Measurements from ENCODE around the gene HAVCR2. TPM values are rescaled to one million over a fixed set of nuclear protein-coding genes. Genes with fewer than 3 reads are reported as not detected.

Gene HAVCR2
- total RNA-seq, 4 donors from 2014 or later: 4.1 to 12.8 (median 5.8) TPM

- no peaks in the 10 kb centered on the region for H3K36me3 ChIP-seq
- no peak overlapping the region for H3K4me3 ChIP-seq
- intact Hi-C loops (cut with DNase I): no loop called here
- H3K27me3 ChIP-seq: no peaks in the 10 kb centered on the region
- no peaks in the 10 kb centered on the region for H3K4me1 ChIP-seq
- WGBS: 66% methylated on average over 3 of the region's 3 CpGs
- no peak for DNase-seq (ENCODE audit: extremely low spot score)
- no peak overlapping the region for H3K27ac ChIP-seq (replicated peaks in 1 of 4)
- TF ChIP-seq, protein P1, sequence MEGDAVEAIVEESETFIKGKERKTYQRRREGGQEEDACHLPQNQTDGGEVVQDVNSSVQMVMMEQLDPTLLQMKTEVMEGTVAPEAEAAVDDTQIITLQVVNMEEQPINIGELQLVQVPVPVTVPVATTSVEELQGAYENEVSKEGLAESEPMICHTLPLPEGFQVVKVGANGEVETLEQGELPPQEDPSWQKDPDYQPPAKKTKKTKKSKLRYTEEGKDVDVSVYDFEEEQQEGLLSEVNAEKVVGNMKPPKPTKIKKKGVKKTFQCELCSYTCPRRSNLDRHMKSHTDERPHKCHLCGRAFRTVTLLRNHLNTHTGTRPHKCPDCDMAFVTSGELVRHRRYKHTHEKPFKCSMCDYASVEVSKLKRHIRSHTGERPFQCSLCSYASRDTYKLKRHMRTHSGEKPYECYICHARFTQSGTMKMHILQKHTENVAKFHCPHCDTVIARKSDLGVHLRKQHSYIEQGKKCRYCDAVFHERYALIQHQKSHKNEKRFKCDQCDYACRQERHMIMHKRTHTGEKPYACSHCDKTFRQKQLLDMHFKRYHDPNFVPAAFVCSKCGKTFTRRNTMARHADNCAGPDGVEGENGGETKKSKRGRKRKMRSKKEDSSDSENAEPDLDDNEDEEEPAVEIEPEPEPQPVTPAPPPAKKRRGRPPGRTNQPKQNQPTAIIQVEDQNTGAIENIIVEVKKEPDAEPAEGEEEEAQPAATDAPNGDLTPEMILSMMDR (IDR thresholded peaks at IDR 0.05): no peak
- TF ChIP-seq POLR2A (IDR thresholded peaks at IDR 0.05; ENCODE audit: low read depth) (no peak), EP300 (IDR thresholded peaks at IDR 0.05) (no peak), POLR2AphosphoS5 (IDR thresholded peaks at IDR 0.05) (no peak)
- no peaks in the 10 kb centered on the region for H3K9me3 ChIP-seq
Observed at GRCh38 chr5:157088342-157088990, 20.4 kb downstream of the HAVCR2 start.

GRCh38 chr5:157086751-157087359, 22.0 kb downstream of the HAVCR2 start:
- TF ChIP-seq, protein P1 (IDR thresholded peaks at IDR 0.05): no peak
- TF ChIP-seq EP300 (IDR thresholded peaks at IDR 0.05) (no peak), POLR2A (IDR thresholded peaks at IDR 0.05; ENCODE audit: low read depth) (no peak), POLR2AphosphoS5 (IDR thresholded peaks at IDR 0.05) (no peak)
- H3K9me3 ChIP-seq: no peaks in the 10 kb centered on the region
- H3K27me3 ChIP-seq: no peaks in the 10 kb centered on the region
- H3K27ac ChIP-seq (replicated peaks in 1 of 4): no peak overlapping the region
- no peak for DNase-seq (ENCODE audit: extremely low spot score)
- intact Hi-C loops (cut with DNase I): no loop called here
- WGBS: 87% methylated on average over 8 of the region's 8 CpGs
- H3K4me3 ChIP-seq: no peak overlapping the region
- H3K36me3 ChIP-seq: no peaks in the 10 kb centered on the region
- H3K4me1 ChIP-seq: no peaks in the 10 kb centered on the region

GRCh38 chr5:157085930-157086329, 22.9 kb downstream of the HAVCR2 start:
- no peak for TF ChIP-seq EP300 (IDR thresholded peaks at IDR 0.05)
- TF ChIP-seq, protein P1 (IDR thresholded peaks at IDR 0.05): no peak
- TF ChIP-seq POLR2A (IDR thresholded peaks at IDR 0.05; ENCODE audit: low read depth): no peak
- TF ChIP-seq POLR2AphosphoS5 (IDR thresholded peaks at IDR 0.05): no peak
- 60% methylated on average over 4 of the region's 4 CpGs for WGBS
- Histone ChIP-seq H3K36me3 (no peaks in the 10 kb centered on the region), H3K4me1 (no peaks in the 10 kb centered on the region), H3K27me3 (no peaks in the 10 kb centered on the region), H3K4me3 (no peak overlapping the region), H3K27ac (replicated peaks in 1 of 4) (no peak overlapping the region), H3K9me3 (no peaks in the 10 kb centered on the region)
- intact Hi-C loops (cut with DNase I): no loop called here
- no peak for DNase-seq (ENCODE audit: extremely low spot score)

- no peaks in the 10 kb centered on the region for H3K27me3 ChIP-seq
- no peak overlapping the region for H3K4me3 ChIP-seq
- H3K36me3 ChIP-seq: no peaks in the 10 kb centered on the region
- DNase-seq (ENCODE audit: extremely low spot score): no peak
- H3K4me1 ChIP-seq: peaks cover 0 to 4% (median 0%) of the 10 kb centered on the region in 4 donors
- 70% methylated on average over 2 of the region's 2 CpGs for WGBS
- TF ChIP-seq, protein P1 (IDR thresholded peaks at IDR 0.05): no peak
- no peak for TF ChIP-seq POLR2AphosphoS5 (IDR thresholded peaks at IDR 0.05)
- TF ChIP-seq POLR2A (IDR thresholded peaks at IDR 0.05; ENCODE audit: low read depth): no peak
- H3K9me3 ChIP-seq: no peaks in the 10 kb centered on the region
- intact Hi-C loops (cut with DNase I): no loop called here
- no peak overlapping the region for H3K27ac ChIP-seq (replicated peaks in 1 of 4)
Observed at GRCh38 chr5:157080286-157080685, 28.6 kb downstream of the HAVCR2 start.
